Dedifferentiated amniotic fluid mesenchymal stem cell (primary cell): Measurements from ENCODE around the gene ATP2B2.
"Not testable (repeated sequence)": the region's sequence is repeated elsewhere in the genome, so short reads cannot be mapped to it uniquely, and the experiment has no call there.

Experiments
- DNase-seq: peaks from one replicate; pipeline ENCODE4 v3.0.0-alpha.2; 2016; ENCODE audit errors: extremely low spot score

ATP2B2 gene

GRCh38 chr3:10299679-10300078 is 205.7 kb downstream of the ATP2B2 start:
- no peak for DNase-seq

- DNase-seq: no peak
These were observed 206.2 kb downstream of the ATP2B2 start for GRCh38 chr3:10299175-10299574.

GRCh38 chr3:10298064-10298463 is 207.3 kb downstream of the ATP2B2 start:
- not testable (repeated sequence) for DNase-seq

DNA sequence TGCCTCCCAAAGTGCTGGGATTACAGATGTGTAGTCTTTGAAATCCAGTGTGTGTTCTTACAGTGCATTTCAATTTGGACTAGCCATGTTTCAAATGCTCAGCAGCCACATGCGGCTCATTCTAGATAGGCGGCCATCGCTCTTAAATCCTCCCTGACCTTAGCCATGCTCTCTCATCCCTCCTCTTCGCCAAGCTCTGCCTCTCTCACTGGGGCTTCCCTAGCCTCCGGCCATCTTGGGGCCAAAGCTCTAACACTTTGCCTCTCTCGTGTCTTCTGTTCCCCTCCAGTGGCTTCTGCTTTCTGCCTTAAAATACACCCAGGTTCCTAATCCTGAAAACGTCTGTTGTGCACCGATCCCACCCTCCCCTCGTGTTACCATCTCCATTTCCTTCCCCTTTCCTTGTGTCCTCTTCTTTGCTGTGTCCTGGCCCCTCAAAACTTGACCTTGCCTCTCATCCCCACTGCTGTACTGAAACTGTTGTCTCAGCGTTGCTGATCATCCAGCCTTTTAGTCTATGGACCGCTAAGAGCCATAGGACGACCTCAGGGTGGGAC is 211.3 kb downstream of the ATP2B2 start:
- DNase-seq: no peak

- DNase-seq: no peak
These were observed 212.6 kb downstream of the ATP2B2 start, which contains the start of gene GHRL for GRCh38 chr3:10292505-10293419. GHRL (minus strand) TSS chr3:10292947; CDS start chr3:10290180, 2,767 bp downstream.

- no peak for DNase-seq
These were observed 213.7 kb downstream of the ATP2B2 start for GRCh38 chr3:10291641-10292040.

GRCh38 chr3:10290481-10291176 is 214.8 kb downstream of the ATP2B2 start:
- DNase-seq: no peak

DNA sequence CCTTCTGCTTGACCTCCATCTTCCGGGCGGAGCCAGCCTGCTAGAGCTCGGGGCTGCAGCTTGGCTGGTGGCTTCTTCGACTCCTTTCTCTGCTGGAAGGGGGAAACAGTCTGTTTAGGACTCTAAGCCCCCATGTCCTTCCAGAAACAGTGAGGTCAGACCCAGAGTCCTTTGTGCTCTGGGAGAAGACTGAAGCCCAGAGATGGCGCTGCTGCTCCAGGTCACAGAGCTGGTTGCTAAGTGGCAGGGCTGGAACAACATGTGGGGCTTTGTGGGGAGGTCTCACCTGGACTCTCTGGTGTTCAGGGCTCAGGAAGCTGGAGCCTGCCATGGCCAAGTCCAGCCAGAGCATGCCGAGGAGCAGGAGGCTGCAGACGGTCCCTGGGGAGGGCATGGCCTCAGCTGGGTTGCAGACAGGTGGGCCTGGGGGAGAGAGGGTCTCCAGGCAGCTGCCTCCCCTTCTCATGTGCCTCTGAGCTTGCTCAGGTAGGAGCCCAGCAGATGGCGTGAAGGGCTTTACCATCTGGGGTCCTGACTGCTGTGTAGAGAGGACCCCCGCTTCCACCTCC is 215.5 kb downstream of the ATP2B2 start:
- DNase-seq: no peak

GRCh38 chr3:10289077-10289476 is 216.3 kb downstream of the ATP2B2 start:
- DNase-seq: no peak

DNA sequence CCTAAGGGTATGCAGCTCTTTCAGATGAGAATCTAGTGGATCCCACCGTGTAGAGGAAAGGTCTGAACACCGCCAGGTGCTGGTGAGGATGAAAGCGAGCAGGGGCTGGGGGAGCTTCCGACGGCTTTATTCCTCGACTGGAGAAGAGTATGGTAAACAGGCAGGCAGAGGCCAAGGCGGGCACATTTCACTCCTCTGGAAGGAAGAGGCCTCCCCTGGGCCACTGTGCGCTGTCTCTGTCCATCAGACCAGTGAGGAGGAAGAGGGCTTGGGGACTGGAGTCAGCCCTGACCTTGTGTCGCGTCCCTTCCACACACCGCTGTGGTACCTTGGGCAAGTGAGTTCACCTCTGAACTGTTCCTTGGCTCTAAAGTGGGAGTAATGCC is 216.8 kb downstream of the ATP2B2 start:
- no peak for DNase-seq

DNA sequence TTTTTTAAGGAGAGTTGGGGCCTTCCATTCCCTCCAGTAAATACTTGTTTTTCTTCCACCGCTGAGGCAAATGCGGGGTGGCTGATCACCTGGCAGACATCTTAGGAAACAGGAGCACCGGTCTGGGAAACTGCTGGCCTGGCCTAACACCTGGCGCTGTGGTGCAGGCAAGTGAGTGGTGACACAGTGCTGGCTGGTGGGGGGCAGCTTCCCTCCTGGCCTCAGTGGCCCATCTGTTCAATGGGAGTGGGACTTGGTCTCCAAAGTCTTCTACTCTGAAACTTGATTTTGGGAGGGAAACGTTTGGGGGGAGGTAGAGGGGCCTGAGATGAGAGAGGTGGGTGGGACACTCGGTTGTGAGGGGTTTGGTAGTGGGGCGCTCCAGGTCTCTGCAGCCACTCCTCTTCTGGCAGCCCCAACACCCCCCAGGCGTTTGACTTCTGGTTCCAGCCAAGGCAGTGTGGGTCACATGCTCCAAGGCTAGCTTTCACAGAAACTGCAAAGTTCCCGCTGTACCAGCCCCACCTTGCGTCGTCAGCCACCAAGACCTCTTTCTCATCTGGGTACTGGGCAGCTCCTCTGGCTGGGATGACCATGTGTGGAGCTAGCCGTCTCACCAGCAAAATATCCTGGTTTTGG is 217.3 kb downstream of the ATP2B2 start:
- DNase-seq: no peak

DNA sequence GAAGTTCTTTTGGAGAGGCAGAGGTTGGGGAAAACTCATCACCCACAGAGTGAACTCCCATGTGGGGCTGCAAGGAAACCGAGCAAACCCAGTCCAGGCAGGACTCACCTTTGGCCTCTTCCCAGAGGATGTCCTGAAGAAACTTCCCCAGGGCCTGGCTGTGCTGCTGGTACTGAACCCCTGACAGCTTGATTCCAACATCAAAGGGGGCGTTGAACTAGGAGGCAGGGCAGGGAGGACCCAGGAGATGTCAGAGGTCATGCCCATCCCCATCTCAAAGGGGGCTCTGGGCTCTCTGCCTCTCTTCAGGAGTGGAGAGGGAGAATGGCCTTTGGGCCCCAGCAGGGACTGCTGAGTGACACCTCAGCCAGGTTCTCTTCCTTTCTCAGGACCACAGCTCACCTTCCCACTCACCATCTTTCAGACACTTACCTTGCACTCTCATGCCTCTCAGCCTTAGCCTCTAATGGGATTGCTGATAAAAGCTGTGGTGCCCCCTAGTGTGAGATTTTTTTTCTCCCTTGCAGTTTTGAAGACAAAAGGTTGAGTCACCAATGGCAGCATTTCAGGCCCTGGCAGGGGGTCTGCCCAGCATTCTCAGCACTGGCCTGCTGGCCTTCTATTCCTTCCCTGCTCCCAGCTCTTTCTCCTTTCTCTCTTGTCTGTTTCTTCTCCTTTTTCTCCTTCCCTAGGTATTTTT is 218.6 kb downstream of the ATP2B2 start:
- DNase-seq: peak; percentile 61

DNA sequence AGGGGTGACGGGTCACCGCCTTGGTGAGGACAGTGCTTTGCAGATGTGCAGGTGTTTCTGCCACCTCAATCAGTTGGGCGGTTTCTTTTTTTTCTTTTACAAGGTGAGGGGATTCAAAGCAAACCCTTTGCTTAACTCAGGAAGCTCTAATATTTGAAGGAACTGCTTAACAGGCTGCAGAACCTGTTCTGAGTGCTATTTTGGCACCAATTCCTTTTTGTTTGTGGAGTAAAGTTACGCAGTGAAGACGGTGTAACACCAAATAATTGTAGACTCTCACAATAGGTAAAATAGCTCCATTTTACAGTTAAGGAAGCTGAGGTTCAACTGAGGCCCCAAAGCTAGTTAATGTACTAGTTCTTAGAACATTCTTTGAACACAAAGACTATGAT is 219.3 kb downstream of the ATP2B2 start:
- no peak for DNase-seq

DNA sequence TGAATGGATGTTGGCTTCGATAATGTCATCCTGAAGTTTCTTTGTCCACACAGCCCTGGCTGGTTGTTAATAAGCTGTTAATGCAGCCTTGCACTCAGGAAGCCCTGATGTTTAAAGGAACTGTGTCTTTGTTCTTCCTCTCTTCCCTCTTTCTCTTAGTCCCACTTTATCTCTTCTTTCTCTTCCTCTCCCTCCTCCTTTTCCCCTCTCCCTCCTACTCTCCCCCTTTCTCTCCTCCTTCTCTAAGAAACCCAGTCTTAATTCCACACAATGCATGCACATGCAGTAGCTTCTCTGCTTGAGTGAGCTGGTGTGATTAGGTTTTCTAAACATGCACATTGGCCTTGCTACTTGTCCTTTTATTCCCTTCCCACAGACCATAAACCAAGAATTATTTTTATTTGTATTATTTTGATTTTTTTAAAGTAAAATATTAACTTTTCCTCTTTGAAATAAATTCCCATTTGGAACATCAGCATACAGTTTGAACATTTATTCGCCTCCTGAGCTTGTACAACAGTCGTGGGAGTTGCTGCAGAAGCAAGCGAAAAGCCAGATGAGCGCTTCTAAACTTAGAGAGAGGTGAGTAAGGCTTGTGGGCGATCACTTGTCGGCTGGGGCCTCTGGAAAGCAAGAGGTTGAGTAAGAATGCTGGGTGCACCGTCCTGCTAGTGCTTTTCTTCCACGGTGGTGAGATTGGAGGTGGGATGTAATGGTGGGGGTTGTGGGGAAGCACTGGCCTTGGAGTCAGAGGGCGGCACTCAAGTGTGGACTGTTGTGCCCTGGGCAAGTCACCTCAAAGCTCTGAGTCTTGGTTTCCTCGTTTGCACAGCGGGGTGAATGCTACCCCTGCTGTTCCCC is 219.9 kb downstream of the ATP2B2 start:
- DNase-seq: no peak

DNA sequence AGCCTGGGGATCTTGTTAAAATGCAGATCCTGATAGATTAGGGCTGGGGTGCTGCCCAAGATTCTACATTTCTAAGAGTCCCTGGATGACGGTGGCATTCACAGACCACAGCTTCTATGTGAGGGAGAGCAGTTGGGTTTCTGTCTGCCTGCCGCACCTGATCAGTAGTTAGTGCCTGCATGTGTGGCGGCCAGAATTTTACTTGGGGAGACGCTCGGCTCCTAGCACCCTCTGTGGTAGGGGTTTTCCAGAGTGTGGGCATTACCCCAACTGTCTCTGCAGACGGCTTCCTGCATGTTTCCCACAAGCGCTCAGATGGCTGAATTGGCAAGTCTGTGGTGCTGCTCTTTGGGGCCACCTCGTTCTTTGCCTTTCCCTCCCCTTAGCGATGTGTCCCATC is 220.9 kb downstream of the ATP2B2 start:
- DNase-seq: no peak

- no peak for DNase-seq
These were observed 221.7 kb downstream of the ATP2B2 start for GRCh38 chr3:10283638-10284037.

DNA sequence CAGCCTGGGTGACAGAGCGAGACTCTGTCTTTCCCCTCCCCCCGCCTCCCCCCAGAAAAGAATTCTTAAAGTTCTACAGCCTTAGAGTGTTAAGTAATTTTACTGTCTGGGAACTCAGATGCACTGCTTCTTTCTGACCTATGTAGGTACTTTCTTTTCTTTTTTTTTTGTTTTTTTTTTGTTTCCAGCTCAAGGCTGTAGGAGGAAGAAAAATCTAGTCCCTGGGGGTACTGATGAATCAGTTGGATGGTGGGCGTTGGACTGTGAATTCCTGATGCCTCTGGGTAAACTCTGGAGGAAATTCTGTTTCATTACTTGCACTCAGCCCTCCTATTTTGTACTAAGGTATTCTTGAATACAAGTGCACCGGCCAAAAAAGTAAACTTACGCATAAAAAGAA is 223.4 kb downstream of the ATP2B2 start:
- no peak for DNase-seq

- DNase-seq: no peak
These were observed 224.8 kb downstream of the ATP2B2 start for GRCh38 chr3:10280571-10280970.

GRCh38 chr3:10280177-10280529 is 225.2 kb downstream of the ATP2B2 start:
- DNase-seq: no peak

DNA sequence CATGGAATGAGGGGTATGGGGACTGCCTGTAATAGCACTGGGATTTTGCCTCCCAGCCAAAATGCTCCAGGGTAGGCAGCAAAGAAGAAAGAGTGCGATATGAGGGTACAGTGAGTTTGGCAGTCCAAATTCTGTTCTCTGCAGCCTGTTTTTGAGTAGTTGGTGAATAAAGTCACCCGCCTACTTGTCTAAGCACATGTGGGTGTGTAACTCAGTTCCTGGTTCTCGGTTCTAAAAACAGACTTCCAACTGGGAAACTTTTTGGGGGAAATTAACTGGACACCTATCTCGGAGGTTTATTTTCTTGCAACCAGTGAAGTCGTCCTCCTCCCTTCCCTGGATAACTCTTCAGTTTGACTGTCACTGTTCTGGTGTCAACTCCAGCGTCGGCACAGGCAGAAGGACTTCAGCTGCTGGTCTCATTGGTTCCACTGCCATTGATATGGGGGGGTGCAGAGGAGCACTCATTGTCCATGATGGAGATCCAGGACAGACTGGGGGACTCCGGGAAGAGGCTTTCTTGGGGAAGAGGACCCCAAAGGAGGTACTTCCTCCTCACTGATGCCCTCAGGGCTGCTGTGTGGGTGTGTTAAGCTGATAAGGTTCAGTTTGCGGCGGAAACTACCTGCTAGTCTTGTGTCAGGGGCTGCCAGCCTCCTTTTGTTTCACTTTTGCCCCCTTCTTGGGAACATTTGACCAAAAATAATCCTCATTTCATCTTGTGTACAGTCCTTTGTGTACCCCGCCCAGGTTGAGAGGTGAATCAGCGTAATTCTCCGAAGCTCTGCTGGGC is 225.8 kb downstream of the ATP2B2 start:
- DNase-seq: no peak
